ENCODE data around the gene NOD1. TPM values are rescaled to one million over a fixed set of nuclear protein-coding genes. Genes with fewer than 3 reads are reported as not detected.

Gene NOD1
- total and polyA plus RNA-seq, 8 donors, result 1.9 to 9.9 (median 3.3) TPM

DNA sequence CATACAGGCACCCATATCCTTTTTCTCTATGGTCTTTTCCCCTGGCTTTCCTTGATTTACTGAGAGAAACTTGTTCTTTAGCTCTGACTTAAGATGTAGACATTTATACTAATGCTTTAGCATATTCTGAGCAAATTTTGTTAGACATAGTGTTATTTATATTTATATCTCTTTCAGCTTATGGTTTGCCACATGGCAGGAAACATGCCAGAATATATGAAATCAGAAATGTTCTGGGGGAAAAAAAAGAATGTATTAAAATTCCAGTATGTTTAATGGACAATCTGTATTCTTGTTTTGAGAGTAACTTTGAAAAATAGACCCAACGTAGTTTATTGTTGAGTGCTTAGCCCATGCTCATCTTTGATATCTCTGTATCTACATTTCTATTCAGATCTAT lies 36.2 kb upstream of the NOD1 start:
- peaks cover 0 to 8% (median 6%) of the 10 kb centered on the region in 3 donors for H3K4me1 ChIP-seq
- DNase-seq (no peak), ATAC-seq (no peak), FAIRE-seq (no peak)
- H3K27ac ChIP-seq, result no peak overlapping the region
- H3K4me3 ChIP-seq, result no peak overlapping the region
- H3K9me3 ChIP-seq, result no peaks in the 10 kb centered on the region
- TF ChIP-seq, protein P1, sequence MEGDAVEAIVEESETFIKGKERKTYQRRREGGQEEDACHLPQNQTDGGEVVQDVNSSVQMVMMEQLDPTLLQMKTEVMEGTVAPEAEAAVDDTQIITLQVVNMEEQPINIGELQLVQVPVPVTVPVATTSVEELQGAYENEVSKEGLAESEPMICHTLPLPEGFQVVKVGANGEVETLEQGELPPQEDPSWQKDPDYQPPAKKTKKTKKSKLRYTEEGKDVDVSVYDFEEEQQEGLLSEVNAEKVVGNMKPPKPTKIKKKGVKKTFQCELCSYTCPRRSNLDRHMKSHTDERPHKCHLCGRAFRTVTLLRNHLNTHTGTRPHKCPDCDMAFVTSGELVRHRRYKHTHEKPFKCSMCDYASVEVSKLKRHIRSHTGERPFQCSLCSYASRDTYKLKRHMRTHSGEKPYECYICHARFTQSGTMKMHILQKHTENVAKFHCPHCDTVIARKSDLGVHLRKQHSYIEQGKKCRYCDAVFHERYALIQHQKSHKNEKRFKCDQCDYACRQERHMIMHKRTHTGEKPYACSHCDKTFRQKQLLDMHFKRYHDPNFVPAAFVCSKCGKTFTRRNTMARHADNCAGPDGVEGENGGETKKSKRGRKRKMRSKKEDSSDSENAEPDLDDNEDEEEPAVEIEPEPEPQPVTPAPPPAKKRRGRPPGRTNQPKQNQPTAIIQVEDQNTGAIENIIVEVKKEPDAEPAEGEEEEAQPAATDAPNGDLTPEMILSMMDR (IDR thresholded peaks at IDR 0.05), result no peak
- intact Hi-C loops (cut with DNase I), result no loop called here
- H3K27me3 ChIP-seq, result no peaks in the 10 kb centered on the region
- WGBS, 2 donors, result 89 to 93% methylated on average over 1 of the region's 1 CpG
- no peaks in the 10 kb centered on the region for H3K36me3 ChIP-seq

DNA sequence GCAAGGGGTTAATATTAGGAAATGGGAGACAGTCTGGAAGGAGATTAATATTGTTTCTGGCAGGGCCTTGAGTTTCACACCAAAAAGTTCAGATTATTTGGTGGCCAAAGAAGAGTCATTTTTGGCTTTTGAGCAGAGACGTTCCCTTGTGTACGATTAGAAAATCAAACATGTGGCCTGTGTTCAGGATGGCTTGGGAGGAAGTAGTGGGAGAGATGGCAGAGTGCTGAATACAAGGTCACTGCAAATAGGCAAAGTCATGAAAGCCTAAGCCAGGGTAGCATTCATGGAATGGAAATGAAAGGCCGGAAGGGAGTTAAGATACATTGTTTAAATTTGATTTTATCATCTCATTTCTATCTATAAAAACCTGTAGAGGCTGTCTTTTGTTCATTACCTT lies 35.6 kb upstream of the NOD1 start:
- ATAC-seq (no peak), FAIRE-seq (no peak), DNase-seq (no peak)
- Histone ChIP-seq H3K36me3 (no peaks in the 10 kb centered on the region), H3K4me3 (no peak overlapping the region), H3K27ac (no peak overlapping the region), H3K9me3 (no peaks in the 10 kb centered on the region), H3K27me3 (no peaks in the 10 kb centered on the region), H3K4me1 (peaks cover 0 to 9% (median 8%) of the 10 kb centered on the region in 3 donors)
- intact Hi-C loops (cut with DNase I), result no loop called here
- WGBS, 2 donors, result 75 to 82% methylated on average over 3 of the region's 3 CpGs
- TF ChIP-seq, protein P1 (IDR thresholded peaks at IDR 0.05), result no peak

DNA sequence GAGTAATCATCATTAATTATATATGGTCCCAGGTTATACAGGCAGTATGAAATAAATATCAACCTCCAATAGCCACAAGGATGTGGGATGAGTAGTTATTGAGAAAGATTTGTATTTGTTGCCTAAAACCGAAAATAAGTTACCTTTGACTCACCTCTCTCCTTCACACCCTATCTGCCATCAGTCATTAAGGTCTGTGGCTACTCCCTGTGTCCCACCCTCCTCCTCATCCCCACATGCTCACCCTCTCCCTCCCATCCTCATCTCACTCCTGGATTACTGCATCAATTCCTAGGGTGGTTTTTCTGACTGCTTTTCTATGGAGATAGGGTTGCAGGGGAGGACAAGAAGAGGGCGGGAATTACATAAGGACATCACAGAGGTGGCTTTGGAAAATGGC lies 35.2 kb upstream of the NOD1 start:
- DNase-seq (no peak), ATAC-seq (no peak), FAIRE-seq (no peak)
- no peak overlapping the region for H3K27ac ChIP-seq
- H3K4me1 ChIP-seq, result peaks cover 0 to 9% (median 5%) of the 10 kb centered on the region in 3 donors
- TF ChIP-seq, protein P1 (IDR thresholded peaks at IDR 0.05), result no peak
- 77 to 90% methylated on average over 2 of the region's 2 CpGs for WGBS, 2 donors
- H3K9me3 ChIP-seq, result no peaks in the 10 kb centered on the region
- no peaks in the 10 kb centered on the region for H3K36me3 ChIP-seq
- H3K27me3 ChIP-seq, result no peaks in the 10 kb centered on the region
- intact Hi-C loops (cut with DNase I), result no loop called here
- no peak overlapping the region for H3K4me3 ChIP-seq

DNA sequence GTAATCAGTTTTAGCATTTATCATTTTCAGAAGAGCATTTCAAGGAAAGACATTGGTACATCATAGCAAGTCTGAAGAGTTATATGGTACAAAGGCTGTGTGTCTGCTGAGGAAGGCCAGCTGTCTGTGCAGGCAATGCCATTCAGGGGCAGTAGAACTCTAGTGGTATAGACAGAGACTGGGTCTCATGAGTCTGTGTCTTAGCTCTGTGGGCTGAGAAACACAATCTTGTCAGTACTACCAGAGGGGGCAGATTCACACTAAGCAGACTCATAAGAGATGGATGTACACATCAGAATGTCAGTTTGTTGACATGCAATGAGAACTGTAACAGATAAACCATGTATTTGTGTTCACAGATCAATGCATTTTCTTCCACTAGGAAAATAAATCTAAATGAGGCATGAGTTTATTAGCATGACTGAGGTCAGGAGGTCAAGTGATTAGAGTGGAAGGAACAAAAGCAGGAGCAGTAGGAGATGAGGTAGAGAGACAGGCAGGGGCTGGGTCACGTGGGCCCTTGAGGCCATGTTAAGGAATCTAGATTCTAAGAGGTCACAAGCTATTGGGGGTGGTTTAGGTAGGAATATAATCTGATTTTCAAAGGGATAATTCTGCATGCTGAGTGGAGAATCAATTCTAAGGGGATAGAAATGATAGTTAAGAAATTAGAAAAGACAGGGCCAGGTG lies 33.5 kb upstream of the NOD1 start:
- intact Hi-C loops (cut with DNase I), result no loop called here
- ATAC-seq, result no peak
- no peaks in the 10 kb centered on the region for H3K27me3 ChIP-seq
- no peaks in the 10 kb centered on the region for H3K36me3 ChIP-seq
- no peak for DNase-seq
- peaks cover 0 to 9% (median 0%) of the 10 kb centered on the region in 3 donors for H3K4me1 ChIP-seq
- FAIRE-seq, result no peak
- 92 to 96% methylated on average over 1 of the region's 1 CpG for WGBS, 2 donors
- H3K9me3 ChIP-seq, result no peaks in the 10 kb centered on the region
- TF ChIP-seq, protein P1 (IDR thresholded peaks at IDR 0.05), result no peak
- H3K27ac ChIP-seq, result no peak overlapping the region
- H3K4me3 ChIP-seq, result no peak overlapping the region

DNA sequence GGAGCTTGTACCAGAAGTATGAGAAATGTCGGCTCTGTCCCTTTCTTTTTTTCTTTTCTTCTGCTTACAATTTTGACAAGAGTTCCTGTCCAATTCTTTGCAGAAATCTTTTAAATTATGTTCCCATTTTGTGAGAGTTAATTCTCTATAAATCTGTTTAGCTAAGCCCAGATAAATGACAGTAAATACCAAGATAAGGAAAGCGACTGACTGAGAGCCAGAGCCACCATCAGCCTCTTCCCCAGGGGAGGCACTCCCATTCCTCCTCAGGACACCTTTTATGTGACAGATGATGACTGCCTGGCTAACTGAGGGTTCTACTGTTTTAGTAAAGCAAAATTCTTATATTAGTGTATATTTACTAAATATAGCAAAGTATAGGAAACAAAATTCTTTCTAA lies 32.9 kb upstream of the NOD1 start:
- TF ChIP-seq, protein P1 (IDR thresholded peaks at IDR 0.05), result no peak
- no peak overlapping the region for H3K4me3 ChIP-seq
- no peak overlapping the region for H3K27ac ChIP-seq
- H3K9me3 ChIP-seq, result no peaks in the 10 kb centered on the region
- no peak for DNase-seq
- H3K4me1 ChIP-seq, result peaks cover 0 to 9% (median 0%) of the 10 kb centered on the region in 3 donors
- 67 to 74% methylated on average over 2 of the region's 2 CpGs for WGBS, 2 donors
- no peak for ATAC-seq
- FAIRE-seq, result no peak
- no peaks in the 10 kb centered on the region for H3K27me3 ChIP-seq
- H3K36me3 ChIP-seq, result no peaks in the 10 kb centered on the region
- intact Hi-C loops (cut with DNase I), result no loop called here

Measured in pancreas (tissue), 10 donors.